Measurements from ENCODE around the gene PDGFA. TPM values are rescaled to one million over a fixed set of nuclear protein-coding genes. Genes with fewer than 3 reads are reported as not detected.
A peak's percentile ranks its signal among the peaks of the same experiment; 100 is the strongest.

The PDGFA gene
- total RNA-seq, 1 donor from 2014 or later: 31.2 TPM

DNA sequence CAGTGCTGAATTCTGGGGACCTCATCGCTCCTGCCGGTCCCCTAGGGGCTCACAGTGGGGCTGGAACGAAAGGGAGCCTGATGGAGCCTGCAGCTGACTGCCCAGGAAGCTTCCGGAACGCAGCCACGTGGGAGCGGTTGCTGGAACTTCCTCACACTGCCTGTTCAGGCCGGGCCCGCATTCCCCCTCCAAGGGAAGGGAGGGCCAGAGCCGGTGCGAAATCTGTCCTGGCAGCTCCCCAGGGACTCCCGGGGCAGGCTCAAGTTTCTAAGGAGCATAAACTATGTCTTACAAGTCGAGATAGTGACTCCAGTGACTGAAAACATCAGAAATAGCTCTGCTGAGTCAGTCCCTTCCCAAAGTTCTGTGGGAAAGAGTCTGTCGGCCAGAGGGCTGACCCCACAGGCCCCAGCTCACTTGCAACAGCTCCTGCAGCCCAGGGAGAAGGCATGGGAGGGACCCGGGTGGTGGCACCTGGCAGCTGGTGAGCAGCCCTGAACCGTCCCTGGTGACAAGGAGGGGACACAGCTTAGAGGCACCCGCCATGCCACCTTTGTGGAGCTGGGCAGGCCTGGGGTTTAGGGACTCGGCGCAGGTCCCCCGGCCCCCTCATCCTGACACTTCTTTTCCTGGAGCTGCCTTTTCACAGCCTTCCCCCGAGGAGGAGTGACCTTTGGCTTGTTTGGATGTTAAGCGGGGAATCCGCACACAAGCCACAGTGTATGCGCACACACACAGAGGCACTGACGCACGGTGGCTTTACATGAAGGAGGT, 47.6 kb downstream of the PDGFA start:
- TF ChIP-seq POLR2AphosphoS5 (IDR thresholded peaks at IDR 0.05; ENCODE audit: insufficient read depth in 1 of 2, low read depth in 1 of 2): peak; percentile 68 to 80
- TF ChIP-seq, protein P1, sequence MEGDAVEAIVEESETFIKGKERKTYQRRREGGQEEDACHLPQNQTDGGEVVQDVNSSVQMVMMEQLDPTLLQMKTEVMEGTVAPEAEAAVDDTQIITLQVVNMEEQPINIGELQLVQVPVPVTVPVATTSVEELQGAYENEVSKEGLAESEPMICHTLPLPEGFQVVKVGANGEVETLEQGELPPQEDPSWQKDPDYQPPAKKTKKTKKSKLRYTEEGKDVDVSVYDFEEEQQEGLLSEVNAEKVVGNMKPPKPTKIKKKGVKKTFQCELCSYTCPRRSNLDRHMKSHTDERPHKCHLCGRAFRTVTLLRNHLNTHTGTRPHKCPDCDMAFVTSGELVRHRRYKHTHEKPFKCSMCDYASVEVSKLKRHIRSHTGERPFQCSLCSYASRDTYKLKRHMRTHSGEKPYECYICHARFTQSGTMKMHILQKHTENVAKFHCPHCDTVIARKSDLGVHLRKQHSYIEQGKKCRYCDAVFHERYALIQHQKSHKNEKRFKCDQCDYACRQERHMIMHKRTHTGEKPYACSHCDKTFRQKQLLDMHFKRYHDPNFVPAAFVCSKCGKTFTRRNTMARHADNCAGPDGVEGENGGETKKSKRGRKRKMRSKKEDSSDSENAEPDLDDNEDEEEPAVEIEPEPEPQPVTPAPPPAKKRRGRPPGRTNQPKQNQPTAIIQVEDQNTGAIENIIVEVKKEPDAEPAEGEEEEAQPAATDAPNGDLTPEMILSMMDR (IDR thresholded peaks at IDR 0.05): no peak
- peak overlapping the region; percentile 75 for H3K27ac ChIP-seq

DNA sequence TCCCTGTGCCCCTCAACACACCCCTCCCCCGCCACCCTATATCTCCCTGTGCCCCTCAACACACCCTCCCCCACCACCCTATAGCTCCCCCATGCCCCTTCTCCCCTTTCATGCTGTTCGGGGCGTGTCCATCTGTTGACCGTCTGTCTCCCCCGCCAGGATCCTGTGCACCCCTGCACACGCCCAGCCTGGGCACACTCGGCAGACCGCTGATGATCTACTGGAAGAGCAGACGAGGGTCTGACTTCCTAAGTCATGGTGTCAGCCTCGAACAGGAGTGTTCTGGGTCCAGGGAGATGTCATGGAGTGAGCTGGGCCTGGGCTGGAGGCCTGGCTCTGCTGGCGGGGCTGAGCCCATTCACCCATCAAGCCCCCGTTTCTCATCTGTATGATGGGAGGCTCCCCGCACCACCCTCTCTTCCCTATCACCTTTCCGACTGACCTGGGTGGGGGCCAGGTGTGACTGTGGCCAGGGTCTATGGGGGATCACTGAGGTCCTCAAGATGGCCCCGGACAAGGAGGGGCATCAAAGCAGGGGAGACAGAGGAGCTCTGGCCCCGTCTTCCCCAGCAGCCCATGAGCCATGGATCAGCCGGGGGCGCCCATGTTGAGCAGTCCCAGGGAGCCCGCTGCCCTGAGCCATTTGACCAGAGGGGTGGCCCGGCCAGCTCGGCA, 48.3 kb downstream of the PDGFA start:
- TF ChIP-seq, protein P1 (IDR thresholded peaks at IDR 0.05): no peak
- TF ChIP-seq POLR2AphosphoS5 (IDR thresholded peaks at IDR 0.05; ENCODE audit: insufficient read depth in 1 of 2, low read depth in 1 of 2): no peak
- TF ChIP-seq POLR2A (IDR thresholded peaks at IDR 0.05): no peak
- no peaks in the 10 kb centered on the region for H3K36me3 ChIP-seq
- H3K4me3 ChIP-seq: no peak overlapping the region
- H3K27me3 ChIP-seq: no peaks in the 10 kb centered on the region
- peaks cover 23% of the 10 kb centered on the region for H3K4me1 ChIP-seq
- intact Hi-C loops (cut with DNase I): no loop called here
- H3K27ac ChIP-seq: peak overlapping the region; percentile 75
- H3K9me3 ChIP-seq: no peaks in the 10 kb centered on the region
- no peak for DNase-seq (ENCODE audit: extremely low spot score in 2 of 2)

More for the DNA sequence above, 47.6 kb downstream of the PDGFA start:
- no peak for DNase-seq (ENCODE audit: extremely low spot score in 2 of 2)
- H3K4me1 ChIP-seq: peaks cover 23% of the 10 kb centered on the region
- no peaks in the 10 kb centered on the region for H3K27me3 ChIP-seq
- H3K36me3 ChIP-seq: no peaks in the 10 kb centered on the region
- H3K4me3 ChIP-seq: no peak overlapping the region
- intact Hi-C loops (cut with DNase I): no loop called here
- H3K9me3 ChIP-seq: no peaks in the 10 kb centered on the region

DNA sequence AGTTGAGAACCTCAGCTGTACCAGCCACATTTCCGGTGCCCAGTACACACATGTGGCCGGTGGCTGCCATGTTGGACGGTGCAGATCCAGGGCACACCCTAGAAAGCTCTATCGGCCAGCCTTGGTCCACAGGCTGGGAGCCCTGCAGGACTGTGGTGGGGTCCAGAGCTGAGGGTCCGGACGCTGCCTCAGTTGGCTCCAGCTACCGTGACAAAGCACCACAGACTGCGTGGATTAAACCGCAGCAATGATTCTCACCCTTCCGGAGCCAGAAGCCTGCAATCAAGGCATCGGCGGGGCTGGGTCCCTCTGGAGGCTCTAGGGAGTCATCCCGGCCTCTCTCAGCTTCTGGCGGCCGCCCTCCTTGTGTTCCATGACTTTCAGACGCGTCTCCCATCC, 50.1 kb downstream of the PDGFA start:
- H3K27me3 ChIP-seq: no peaks in the 10 kb centered on the region
- H3K9me3 ChIP-seq: no peaks in the 10 kb centered on the region
- no peak overlapping the region for H3K4me3 ChIP-seq
- DNase-seq (ENCODE audit: extremely low spot score in 2 of 2): no peak
- H3K4me1 ChIP-seq: peaks cover 30% of the 10 kb centered on the region
- TF ChIP-seq POLR2A (IDR thresholded peaks at IDR 0.05) (no peak), POLR2AphosphoS5 (IDR thresholded peaks at IDR 0.05; ENCODE audit: insufficient read depth in 1 of 2, low read depth in 1 of 2) (no peak)
- TF ChIP-seq, protein P1 (IDR thresholded peaks at IDR 0.05): no peak
- intact Hi-C loops (cut with DNase I): no loop called here
- H3K36me3 ChIP-seq: no peaks in the 10 kb centered on the region
- peak overlapping the region; percentile 60 for H3K27ac ChIP-seq

DNA sequence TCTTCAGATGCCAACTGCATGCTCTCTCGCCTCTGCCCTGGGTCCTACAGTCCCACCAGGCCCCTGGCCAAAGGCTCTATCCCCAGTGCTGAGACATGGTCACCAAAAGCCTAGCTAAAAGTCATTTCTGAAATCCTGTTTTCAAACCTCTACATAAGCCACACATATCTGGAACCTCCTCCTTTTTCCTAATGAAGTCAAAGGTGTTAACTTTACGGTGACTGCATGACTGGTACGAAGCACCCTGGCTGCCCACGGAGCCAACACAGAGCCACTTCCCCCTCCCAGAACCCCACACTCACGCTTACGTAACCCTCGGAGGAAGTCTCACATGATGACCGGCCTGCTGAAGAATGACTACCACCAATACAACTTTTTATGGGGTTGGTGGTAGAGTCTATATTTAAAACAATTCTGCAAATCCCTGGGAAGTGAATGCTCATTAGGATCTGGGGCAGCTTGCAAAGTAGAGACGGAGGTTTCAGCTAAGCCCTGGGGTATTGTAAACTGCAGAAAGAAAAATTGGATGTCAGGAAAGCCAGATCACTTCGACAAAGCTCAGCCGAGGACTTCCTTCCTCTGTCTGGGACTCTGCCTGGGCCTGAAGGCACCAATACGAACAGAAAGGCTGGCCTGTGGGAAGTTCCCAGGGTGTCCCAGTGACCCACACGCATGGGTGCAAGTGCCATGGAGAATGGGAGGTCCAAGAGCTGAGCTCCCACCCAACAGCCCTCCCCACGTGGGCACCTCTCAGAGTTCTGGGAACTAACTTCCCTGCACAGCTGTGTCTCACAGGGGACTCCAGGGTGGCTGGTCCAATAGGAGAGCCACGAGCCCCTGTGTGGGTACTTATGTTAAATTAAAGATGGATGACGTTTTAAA, 50.7 kb downstream of the PDGFA start:
- H3K27me3 ChIP-seq: no peaks in the 10 kb centered on the region
- peaks cover 30% of the 10 kb centered on the region for H3K4me1 ChIP-seq
- no peaks in the 10 kb centered on the region for H3K36me3 ChIP-seq
- peak overlapping the region; percentile 60 for H3K27ac ChIP-seq
- H3K4me3 ChIP-seq: no peak overlapping the region
- H3K9me3 ChIP-seq: no peaks in the 10 kb centered on the region
- DNase-seq (ENCODE audit: extremely low spot score in 2 of 2): no peak
- TF ChIP-seq POLR2A (IDR thresholded peaks at IDR 0.05) (no peak), POLR2AphosphoS5 (IDR thresholded peaks at IDR 0.05; ENCODE audit: insufficient read depth in 1 of 2, low read depth in 1 of 2) (peak in 1 of 2 donors; percentile 41)
- intact Hi-C loops (cut with DNase I): no loop called here

DNA sequence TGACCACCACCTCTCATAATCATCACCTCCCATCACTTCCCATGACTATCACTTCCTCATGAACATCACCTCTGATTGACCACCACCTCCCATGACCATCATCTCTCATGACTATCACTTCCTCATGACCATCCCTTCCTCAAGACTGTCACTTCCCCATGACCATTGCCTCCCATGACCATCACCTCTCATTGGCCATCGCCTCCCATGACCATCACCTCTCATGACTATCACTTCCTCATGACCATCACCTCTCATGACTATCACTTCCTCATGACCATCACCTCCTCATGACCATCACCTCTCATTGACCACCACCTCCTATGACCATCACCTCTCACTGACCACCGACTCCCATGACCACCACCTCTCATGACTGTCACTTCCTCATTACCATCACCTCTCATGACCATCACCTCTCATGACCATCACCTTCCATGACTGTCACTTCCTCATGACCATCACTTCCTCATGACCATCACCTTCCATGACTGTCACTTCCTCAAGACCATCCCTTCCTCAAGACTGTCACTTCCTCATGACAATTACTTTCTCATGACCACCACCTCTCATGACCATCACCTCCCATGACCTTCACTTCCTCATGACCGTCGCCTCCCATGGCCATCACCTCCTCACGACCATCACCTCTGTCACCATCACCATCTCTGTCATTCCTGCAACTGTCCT, 51.6 kb downstream of the PDGFA start:
- Histone ChIP-seq H3K27me3 (no peaks in the 10 kb centered on the region), H3K36me3 (no peaks in the 10 kb centered on the region), H3K27ac (no peak overlapping the region), H3K4me1 (peaks cover 30% of the 10 kb centered on the region), H3K4me3 (no peak overlapping the region), H3K9me3 (no peaks in the 10 kb centered on the region)
- no peak for DNase-seq (ENCODE audit: extremely low spot score in 2 of 2)
- no peak for TF ChIP-seq POLR2AphosphoS5 (IDR thresholded peaks at IDR 0.05; ENCODE audit: insufficient read depth in 1 of 2, low read depth in 1 of 2)
- no peak for TF ChIP-seq POLR2A (IDR thresholded peaks at IDR 0.05)
- TF ChIP-seq, protein P1 (IDR thresholded peaks at IDR 0.05): no peak
- intact Hi-C loops (cut with DNase I): no loop called here
